GM21576 (cell line): Measurements from ENCODE around the gene AMIGO1.

Experiments
- ATAC-seq: cut with Tn5 transposase; IDR thresholded peaks from one replicate; pipeline ENCODE4 v1.9.1; 2021; ENCODE audit warnings: mild to moderate bottlenecking, moderate library complexity; ENCODE audit not compliant: unreplicated experiment

Gene AMIGO1

GRCh38 chr1:109534307-109534858, 24.9 kb upstream of the AMIGO1 start:
- no peak for ATAC-seq

- peak; percentile 70 for ATAC-seq
Observed at GRCh38 chr1:109532365-109533136, 23.0 kb upstream of the AMIGO1 start.

DNA sequence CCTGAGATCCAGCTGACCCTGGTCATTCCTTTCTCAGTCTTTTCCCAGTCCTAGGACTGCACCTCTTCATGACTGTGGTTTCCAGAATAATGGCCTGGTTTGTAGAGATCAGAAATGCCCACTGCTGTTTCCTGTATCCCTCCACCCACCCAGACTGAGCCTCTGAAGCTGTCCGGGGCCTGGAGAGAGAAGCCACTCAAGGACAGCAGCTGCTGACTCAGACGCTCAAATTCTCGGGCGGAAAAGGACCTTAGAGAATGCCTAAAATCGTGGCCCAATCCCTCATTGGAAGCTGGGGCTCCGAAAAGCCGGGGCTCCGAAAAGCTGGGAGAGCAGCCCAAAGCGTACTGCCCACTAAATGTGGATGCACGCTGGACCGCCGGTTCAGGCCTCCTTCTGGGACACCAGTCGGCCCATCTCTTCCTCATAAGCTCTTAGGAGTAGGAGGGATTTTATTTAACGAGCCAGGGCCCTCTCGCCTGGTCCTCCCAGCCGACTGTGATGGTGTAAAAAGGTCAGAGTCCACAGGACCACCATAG, 22.4 kb upstream of the AMIGO1 start:
- ATAC-seq: no peak

DNA sequence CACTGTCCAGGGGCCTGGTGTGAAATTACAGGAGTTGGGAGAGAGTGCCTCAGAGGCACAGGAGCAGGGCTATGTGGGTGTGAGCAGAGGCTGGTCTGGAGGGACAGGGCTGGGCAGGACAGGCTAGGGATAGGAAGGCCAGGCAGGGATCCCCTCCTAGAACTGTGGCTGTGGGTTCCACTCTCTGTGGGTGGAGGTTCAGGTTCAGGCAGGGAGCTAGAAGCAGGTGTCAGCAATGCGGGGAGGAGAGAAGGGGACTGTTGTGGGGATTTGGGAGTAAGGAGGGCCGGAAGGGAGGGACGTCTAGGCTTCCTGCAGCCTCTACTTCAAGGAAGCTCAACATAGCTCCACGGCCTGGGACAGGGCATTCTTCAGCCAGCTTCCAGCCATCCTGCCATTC, 21.9 kb upstream of the AMIGO1 start:
- no peak for ATAC-seq

GRCh38 chr1:109530457-109531087, 21.0 kb upstream of the AMIGO1 start:
- no peak for ATAC-seq

DNA sequence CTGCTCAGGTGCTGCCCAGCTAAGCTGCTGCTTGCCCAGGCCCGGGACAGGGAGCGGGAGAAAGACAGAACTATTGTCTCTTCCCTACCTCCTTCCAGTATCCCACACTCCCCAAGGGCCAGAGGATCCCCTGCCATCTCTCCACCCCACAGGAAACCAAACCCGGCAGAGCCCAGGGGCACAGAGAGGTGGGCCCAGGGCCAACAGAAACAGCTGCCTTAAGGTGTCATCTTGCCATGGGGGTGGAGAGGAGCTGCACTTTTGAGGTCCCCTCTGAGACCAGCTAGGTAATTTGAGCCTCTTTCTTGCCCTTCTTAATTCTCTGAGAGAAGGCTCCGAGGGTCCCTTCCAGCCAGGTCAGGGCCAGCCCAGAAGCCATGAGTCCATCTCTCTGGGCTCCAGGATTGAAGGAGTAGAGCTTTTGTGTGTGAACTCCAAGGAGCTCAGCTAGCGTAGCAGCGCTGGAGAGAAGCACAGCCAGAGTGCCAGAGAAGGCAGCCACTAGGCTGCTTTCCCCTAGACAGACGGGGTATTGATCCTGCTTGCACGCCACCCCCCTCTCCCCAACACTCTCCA, 20.4 kb upstream of the AMIGO1 start:
- ATAC-seq: no peak

GRCh38 chr1:109528712-109529111, 19.2 kb upstream of the AMIGO1 start:
- no peak for ATAC-seq

- no peak for ATAC-seq
Observed at GRCh38 chr1:109527846-109528695, 18.5 kb upstream of the AMIGO1 start.

GRCh38 chr1:109527098-109527811, 17.7 kb upstream of the AMIGO1 start:
- ATAC-seq: peak; percentile 51

DNA sequence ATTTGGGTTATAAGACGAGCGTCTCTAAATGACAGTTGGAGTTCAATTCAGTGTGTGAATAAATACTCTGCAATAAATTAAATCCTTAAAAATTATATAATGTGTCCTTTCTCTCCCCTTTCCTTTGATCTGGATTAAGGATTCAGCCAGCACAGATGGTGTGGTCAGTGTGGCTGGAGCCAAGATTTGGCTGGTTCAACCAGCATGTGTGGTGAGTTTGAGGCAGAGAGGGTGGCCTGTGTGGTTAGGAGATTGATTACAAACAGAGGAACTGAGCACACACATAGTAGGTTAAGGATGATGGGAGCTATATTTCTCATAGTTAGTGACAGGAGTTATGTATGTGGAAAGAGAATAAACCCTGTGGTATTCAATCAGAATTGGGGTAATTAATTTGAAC, 14.2 kb upstream of the AMIGO1 start:
- no peak for ATAC-seq

GRCh38 chr1:109522026-109522425, 12.5 kb upstream of the AMIGO1 start:
- no peak for ATAC-seq

DNA sequence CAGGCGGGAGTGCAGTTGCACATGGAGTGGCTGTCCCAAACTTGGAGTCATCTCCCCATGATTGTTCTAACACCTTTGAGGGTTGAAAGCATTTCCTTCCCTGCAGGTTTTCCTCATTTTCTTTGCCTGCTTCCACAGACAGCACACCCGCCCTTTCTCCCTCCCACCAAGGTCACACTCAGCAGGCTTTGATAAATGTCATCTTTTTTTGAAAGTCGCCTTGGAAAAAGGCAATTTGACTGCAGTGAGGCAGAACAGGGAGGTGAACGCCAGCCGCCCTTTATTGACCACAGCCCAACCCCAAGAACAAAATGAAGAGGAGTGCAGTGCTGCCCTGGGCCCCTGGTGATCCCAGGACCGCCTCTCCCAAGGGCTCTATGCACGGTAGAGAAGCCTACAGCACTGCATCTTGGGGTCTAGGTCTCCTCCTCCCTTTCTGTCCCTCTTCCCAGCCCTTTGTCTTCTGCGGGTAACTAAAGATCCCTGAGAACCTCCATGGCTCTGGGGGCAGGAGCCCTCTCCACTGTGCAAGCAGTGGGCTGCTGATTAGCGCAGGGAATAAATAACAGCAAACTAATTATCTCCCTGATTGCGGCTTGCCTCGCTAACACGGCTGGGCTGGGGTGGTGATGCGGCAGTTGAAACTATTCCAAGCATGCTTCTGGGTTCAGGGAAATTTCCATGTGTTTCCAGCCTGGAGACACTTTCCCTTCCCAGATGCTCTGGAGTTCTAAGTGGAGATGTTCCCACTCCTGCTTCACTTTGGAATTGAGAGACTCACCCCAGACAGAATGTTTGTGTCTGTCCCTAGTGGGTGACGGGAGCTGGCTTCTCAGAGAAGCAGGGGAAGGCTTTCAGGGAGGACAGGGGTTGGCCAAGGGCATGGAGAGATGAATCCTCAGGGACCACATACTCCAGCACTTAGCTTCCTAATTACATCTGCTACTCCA, 11.8 kb upstream of the AMIGO1 start:
- ATAC-seq: no peak

DNA sequence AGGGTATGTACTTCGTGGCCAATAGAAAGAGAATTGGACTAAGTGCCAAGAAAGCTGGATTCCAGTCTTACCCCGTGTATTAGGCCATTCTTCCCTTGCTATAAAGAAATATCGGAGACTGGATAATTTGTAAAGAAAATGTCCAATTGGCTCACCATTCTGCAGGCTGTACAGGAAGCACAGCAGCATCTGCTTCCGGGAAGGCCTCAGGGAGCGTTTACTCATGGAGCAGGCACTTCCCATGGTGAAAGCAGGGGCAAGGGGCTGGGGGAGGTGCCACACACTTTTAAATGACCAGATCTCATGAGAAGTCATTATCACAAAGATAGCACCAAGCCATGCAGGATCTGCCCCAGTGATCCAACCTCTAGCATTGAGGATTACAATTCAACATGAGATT, 7.8 kb upstream of the AMIGO1 start:
- no peak for ATAC-seq

DNA sequence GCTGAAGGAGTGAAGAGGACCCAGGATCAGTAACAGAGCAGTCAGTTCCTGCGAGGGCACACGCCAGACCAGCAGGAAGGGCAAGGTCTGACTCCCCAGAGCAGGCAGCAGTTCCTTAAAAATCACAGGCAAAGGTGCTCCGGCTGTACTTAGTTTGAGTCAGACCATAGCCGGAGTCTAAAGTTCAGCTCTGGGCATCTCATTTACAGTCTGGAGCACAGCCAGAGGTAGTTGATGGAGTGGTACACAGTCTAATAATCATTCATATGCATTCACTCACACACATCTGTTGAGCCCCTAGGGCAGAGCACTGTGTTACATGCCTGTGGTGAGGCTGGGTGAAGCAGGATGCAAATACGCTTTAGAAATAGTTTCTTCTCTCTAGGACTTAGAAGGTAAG, 7.3 kb upstream of the AMIGO1 start:
- ATAC-seq: no peak

DNA sequence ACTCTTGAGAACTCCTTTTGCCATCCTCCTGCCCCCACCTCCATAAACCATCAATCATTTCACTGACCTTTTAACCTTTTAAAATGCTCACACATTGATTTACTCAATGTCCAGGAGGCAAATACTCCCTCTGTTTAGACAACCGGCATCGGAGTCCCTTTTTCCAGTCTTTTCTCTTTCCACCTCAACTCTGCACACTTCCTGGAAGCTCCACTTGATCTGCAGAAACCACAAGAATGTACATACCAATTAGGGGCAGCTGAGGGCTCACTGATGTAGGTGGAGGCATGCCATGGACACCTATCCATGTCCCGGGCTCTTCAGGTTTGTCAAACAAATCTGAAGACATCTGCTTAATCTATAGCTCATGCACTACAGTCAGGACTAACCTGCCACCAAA, 5.3 kb upstream of the AMIGO1 start:
- ATAC-seq: no peak

DNA sequence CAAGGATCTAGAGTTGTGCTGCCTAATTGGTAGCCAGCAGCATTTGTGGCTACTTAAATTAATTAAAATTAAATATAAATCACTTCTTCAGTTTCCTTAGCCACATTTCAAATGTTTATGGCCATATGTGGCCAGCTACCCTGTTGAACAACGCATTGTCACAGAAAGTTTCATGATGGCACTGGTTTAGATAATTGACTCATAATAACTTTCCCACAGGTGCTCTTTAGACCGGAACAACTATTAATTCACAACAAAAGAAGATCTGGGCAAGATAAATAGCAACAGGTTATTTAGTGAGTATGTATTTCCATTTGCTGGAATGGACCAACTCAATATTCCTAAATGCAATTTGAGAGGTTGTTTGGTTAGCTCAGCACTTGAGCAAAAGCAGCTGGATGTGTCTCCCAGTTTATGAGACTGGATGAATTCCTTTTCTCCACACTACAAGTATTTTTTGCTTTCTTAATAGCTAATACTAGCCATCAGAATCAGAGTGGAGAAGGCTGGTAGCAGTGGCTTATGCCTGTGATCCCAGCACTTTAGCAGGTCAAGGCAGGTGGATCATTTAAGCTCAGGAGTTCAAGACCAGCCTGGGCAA, 3.7 kb upstream of the AMIGO1 start:
- ATAC-seq: no peak

DNA sequence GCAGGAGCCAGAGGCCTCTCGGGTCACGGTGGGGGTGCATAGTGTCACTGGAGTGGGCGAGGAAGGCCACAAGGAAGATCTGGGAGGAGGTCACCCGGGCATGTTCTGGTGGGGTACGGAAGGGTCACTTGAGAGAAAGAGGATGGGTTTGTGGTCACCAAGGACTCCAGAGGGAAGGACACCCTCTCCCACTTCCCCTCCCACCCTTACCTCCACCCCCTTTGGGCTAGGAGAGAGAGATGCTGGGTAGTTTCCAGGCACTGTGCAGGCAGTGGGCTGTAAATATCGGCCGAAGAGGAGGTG, 703 bp downstream of the AMIGO1 start:
- ATAC-seq: no peak

DNA sequence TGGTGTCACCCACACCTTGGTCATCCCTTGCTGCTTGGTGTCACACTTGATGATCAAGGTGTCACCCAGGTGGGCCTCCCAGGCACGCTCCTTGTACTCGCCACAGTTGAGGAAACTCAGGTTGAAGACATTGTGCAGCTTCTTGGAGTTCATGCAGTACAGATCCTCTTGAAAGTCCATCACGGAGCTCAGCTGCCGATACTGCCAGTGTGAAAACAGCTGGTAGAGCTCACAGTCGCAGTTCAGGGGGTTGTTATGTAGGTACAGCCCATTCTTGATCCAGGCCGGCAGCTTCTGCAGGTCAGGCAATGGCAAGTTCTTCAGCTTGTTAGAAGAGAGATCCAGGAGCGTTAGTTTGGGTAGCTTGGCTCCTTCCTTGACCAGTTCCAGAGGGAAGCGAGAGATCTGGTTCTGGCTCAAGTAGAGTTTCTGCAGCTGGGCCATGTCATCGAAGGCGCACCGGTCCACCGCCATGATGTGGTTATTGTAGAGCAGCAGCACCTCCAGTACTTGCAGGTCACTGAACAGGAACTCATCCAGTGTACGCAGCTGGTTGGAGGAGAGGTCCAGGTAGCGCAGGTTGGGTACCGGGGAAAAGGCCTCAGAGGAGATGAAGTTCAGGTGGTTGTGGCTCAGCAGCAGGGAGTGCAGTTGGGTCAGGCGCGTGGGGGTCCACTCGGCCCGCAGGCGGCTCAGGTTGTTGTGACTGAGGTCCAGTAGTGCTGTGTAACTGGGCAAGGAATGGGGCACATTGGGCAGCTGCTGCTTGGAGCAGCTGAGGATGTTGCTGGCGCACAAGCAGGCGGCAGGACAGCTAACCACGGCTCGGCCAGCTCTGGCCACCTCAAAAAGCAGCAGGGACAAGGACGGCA, 1.3 kb downstream of the AMIGO1 start:
- no peak for ATAC-seq
